ENCODE results near the gene USP3. TPM values are rescaled to one million over a fixed set of nuclear protein-coding genes. Genes with fewer than 3 reads are reported as not detected.

The USP3 gene, protein sequence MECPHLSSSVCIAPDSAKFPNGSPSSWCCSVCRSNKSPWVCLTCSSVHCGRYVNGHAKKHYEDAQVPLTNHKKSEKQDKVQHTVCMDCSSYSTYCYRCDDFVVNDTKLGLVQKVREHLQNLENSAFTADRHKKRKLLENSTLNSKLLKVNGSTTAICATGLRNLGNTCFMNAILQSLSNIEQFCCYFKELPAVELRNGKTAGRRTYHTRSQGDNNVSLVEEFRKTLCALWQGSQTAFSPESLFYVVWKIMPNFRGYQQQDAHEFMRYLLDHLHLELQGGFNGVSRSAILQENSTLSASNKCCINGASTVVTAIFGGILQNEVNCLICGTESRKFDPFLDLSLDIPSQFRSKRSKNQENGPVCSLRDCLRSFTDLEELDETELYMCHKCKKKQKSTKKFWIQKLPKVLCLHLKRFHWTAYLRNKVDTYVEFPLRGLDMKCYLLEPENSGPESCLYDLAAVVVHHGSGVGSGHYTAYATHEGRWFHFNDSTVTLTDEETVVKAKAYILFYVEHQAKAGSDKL
- total RNA-seq: 49.5 and 55.8 TPM in 2 replicates

DNA sequence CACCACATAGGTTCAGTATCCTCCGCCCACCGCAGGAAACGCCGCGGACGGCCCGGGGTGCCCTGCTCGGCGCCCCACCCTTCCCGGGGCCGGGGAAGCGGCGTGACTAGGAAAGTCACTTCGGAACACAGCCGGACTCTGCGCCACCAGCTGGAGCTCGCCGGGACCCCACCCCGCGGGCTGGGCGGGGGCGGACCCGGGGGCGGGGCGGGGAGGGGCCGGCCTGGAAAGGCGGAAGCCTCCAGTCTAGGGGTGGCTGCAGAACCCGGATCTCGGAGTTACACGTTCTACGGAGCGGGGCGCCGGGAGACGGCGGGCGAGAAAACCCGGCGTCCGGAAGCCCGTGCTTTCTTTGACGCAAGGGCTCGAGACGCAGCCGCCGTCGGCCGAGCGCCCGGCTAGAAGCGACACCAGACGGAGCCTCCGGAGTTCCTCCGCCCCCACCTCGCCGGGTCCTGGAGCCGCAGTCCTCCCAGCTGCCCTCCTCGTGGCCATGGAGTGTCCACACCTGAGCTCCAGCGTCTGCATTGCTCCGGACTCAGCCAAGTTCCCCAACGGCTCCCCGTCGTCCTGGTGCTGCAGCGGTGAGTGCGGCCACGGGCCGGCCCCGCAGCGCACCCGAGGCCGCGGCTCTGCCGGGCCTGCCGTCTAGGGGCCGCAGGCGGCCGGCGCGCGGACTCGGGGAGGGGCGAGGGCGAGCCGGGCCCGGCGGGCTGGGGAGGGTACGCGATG is at the start of gene USP3:
Gene USP3, plus strand, starts transcription at position 347 of the 732 bp plus-strand sequence. Its CDS starts 147 bp downstream, at position 494.

DNA sequence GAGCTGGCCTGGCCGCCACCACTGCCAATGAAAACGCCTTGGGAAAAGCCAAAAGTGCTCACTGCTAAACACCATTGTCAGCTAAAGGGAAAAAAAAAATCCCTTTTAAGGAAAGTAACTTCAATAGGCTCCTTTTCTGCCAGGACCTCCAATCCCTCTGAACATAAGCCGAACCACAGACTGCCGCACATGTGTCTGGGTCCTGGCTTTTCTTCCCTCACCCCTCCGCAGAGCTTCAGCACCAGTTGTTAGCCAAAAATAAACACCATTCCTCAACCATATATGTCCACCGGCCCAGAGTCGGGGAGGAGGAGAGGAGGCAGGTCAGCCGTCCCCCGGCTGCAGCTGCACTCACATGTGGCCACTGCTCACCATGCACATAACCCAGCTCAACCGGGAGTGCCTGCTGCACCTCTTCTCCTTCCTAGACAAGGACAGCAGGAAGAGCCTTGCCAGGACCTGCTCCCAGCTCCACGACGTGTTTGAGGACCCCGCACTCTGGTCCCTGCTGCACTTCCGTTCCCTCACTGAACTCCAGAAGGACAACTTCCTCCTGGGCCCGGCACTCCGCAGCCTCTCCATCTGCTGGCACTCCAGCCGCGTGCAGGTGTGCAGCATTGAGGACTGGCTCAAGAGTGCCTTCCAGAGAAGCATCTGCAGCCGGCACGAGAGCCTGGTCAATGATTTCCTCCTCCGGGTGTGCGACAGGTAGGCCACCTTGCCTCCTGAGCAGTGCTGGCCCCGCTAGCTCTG is 92.8 kb downstream of the USP3 start, which contains the start of gene FBXL22:
Gene FBXL22, plus strand, starts transcription at position 350 of the 753 bp plus-strand sequence. Its CDS starts 6 bp downstream, at position 356.

Other genes with a start within 250 kb of the USP3 start
- gene APH1B, start 227.0 kb upstream of the USP3 start, total RNA-seq: 27.7 and 28.2 TPM in 2 replicates
- gene CA12, start 122.7 kb upstream of the USP3 start, total RNA-seq: 46.1 and 72.9 TPM in 2 replicates
- 0.49 and 1.1 TPM in 2 replicates for gene FBXL22, start 92.8 kb downstream of the USP3 start, total RNA-seq

Data from hair follicle dermal papilla cell (primary cell).